GM12873 (cell line): ENCODE measurements around the gene GUCA1C.

Experiments
- CTCF ChIP-seq: IDR thresholded peaks from 2 replicates; pipeline ENCODE4 v1.5.1; 2012; ENCODE audit warnings: low read depth, mild to moderate bottlenecking, moderate library complexity, low read length, control low read depth; ENCODE audit not compliant: insufficient read depth; ENCODE audit errors: missing control alignments

Gene GUCA1C

GRCh38 chr3:108882762-108883161 is 70.9 kb downstream of the GUCA1C start:
- TF ChIP-seq CTCF, result no peak

- TF ChIP-seq CTCF, result no peak
These were observed 73.8 kb downstream of the GUCA1C start for GRCh38 chr3:108879915-108880314.

DNA sequence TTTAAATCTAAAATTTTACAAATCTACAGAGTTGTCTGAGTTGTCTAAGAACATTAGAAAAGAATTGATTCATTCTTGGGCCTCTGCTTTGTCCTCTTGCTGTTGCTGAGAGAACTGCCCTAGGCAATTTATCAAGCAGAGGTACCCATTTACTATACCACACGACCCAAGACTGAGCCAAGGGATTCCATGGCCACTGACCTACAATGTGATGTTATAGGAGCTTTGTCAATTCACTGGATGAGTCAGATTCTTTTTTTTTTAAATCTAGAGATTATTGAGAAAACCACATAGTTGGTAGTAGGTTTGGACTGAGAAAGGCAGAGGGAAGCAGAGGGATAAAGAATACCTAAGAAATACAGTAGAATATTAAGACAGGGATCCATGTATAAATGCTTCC is 75.8 kb downstream of the GUCA1C start:
- TF ChIP-seq CTCF, result no peak

GRCh38 chr3:108863799-108864135 is 89.9 kb downstream of the GUCA1C start:
- no peak for TF ChIP-seq CTCF

DNA sequence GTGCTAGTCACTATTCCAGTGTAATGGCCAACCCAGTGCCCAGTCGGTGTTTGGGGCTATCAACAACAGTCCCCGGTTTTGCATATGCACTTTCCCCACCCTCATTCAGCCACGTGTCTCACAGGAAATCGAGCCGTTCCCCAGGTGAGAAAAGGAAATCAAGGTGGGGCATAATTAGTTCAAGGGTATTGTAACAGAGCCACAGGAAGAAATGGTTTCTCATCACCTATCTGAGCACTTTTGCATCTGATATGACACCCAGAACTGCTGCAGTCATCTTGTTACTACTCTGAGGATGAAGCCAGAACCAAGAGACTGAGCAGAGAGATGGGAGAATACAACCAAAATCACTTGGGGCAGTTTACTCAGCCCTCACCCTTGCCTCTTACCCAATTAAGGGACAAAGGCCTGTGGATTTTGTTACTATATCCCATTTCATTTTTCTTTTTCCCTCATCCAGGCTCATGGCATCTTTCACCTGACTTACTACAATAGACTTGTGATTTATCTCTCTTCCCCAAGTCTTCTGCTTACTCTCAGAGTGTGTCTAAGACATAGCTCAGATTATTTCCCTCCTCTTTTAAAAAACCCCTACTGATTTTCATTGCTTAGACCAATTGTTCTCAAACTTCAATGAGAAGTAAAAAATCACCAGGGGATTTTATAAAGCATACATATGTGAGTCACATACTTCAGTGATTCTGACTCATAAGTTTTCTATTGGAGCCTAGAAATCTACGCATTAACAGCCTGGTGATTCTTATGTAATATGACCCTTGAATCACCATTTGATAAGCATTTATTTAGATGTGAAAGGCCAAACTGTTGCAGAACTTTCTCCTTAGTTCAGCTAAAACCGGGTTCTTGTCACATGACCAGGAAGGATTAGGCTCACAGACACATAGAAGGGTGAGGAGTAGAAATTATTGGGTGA is 90.5 kb downstream of the GUCA1C start:
- TF ChIP-seq CTCF, result no peak

DNA sequence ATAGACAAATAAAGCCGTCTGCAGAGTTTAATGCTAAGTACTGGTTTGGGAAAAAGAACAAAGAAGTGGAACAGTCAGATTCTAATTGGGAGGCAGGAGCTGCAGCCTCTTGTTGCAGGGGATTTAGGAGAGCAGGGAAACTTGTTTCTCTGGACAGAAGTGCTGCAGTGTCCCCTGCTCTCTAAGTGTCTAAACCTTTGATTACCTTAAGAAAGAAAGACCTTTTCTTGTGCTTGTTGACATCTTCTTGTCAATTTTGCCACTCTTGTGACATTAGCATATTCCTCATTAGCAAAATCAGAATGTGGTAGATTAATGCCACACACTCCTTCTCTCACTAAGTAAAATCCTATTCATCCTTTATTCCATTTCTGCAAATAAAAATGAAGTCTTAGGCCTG is 92.3 kb downstream of the GUCA1C start:
- TF ChIP-seq CTCF, result no peak
